Urinary bladder (tissue), 4 donors: ENCODE results near the gene ZFHX3. TPM values are rescaled to one million over a fixed set of nuclear protein-coding genes. Genes with fewer than 3 reads are reported as not detected.
A peak's percentile ranks its signal among the peaks of the same experiment; 100 is the strongest.

Experiments
- DNase-seq: peaks from one replicate; pipeline ENCODE4 v3.0.0-alpha.2; 2015; ENCODE audit errors: extremely low spot score
- H3K27ac ChIP-seq: one replicate; pipeline ENCODE4 v1.5.1; 2013; ENCODE audit warnings: low read depth, mild to moderate bottlenecking, moderate library complexity
- H3K36me3 ChIP-seq: one replicate; pipeline ENCODE4 v1.6.1; 2013; ENCODE audit warnings: mild to moderate bottlenecking, moderate library complexity; ENCODE audit not compliant: insufficient read depth
- H3K4me1 ChIP-seq: one replicate; pipeline ENCODE4 v1.6.1; 2013; ENCODE audit warnings: mild to moderate bottlenecking, moderate library complexity; ENCODE audit not compliant: insufficient read depth
- H3K4me3 ChIP-seq: one replicate; pipeline ENCODE4 v1.5.1; 2013; ENCODE audit warnings: low read depth, low read length
- WGBS: extraction: QIAGEN DNeasy Blood & Tissue Kit; methylation state at CpG from one replicate; pipeline ENCODE4 v1.1.7; 2013; 5-methylcytosine and 5-hydroxymethylcytosine counted together
- polyA plus RNA-seq: library from polyadenylated mRNA; stranded (reverse); fragments of 200-250 nt; gene quantifications from one replicate; pipeline ENCODE4 v1.2.3, GENCODE V29; 2013
- total RNA-seq: library from RNA; depleted of rRNA; stranded (reverse); fragments of >200 nt; gene quantifications from one replicate; pipeline ENCODE4 v1.2.3, GENCODE V29; 2014
- donor health status: healthy with polysubstance abuse.
- donor health status: healthy.

ZFHX3 gene
- total and polyA plus RNA-seq, 2 donors, result 11.8 to 19.4 TPM

DNA sequence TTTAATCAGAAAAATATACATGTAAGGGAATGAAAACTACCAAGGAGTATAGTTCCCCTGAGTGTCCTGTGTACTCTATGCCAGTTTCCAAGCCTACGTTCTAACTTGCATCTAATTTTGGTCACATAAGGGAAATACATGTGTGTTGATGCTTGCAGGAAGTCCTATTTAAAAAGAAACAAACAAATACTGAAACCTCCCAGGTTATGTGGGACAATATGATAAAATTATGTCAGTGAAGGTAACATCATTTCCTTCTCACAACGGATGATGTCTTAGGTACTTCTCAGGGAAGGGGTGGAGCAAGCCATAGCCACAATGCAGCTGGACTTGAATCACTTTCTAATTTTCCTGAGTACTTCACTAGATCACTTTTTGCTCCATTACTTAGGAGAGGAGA lies 115.9 kb downstream of the ZFHX3 start:
- H3K36me3 ChIP-seq, result no peaks in the 10 kb centered on the region
- H3K27ac ChIP-seq, result peak overlapping the region; percentile 39
- no peak for DNase-seq
- WGBS, result 18% methylated on average over 2 of the region's 2 CpGs
- H3K4me3 ChIP-seq, result no peak overlapping the region
- no peaks in the 10 kb centered on the region for H3K4me1 ChIP-seq

DNA sequence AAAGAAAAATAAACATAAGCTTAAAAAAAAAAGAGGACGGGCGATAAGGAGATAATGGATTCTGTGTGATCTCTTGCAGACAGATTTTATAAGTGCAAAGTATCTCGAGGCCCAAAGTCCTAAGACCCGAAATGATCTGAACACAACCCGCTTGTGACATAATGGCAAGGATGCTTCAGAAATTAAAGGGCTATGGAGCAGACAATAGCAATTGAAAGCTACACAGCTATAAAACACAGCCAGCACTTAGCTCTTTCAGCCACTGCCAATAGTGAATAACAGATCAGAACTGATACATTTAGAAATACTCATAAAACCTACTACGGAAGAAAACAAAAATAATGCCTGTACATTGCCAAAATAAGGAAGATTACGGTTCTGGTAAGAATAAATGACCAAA lies 117.5 kb downstream of the ZFHX3 start:
- Histone ChIP-seq H3K36me3 (no peaks in the 10 kb centered on the region), H3K27ac (no peak overlapping the region), H3K4me3 (no peak overlapping the region), H3K4me1 (no peaks in the 10 kb centered on the region)
- no peak for DNase-seq
- 62% methylated on average over 7 of the region's 7 CpGs for WGBS

DNA sequence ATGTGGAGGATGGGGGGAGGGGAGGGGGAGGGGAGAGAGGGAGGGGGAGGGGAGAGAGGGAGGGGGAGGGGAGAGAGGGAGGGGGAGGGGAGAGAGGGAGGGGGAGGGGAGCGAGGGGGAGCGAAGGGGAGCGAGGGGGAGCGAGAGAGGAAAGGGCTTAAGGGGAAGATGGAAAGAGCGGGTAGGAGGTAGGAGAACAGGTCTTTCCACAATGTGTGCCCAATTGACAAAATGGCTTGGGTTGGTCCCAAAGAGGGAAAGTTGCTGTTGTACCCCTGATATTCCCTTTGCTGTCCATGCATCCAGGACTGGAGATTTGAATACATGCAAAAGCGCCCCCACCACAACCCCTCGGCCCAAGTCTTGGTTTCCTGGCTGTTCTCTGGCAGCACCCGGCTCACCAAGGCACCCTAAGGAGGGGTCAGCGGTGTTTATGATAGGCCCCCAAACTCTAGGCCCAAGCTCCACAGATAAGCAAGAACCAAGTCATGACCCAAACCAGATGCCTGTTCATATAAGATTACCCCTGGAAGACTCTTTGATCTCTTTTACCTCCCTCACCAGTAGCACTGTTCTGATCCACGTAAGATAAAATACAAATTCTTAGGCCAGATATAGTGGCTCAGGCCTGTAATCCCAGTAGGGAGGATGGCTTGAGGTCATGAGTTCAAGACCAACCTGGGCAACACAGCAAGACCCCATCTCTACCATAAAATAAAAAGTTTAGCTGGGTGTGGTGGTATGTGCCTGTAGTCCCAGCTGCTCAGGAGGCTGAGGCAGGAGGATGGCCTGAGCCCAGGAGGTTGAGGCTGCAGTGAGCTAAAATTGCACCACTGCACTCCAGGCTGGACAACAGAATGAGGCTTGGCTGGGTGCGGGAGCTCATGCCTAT lies 119.6 kb downstream of the ZFHX3 start:
- H3K4me1 ChIP-seq, result no peaks in the 10 kb centered on the region
- WGBS, result 73% methylated on average over 11 of the region's 11 CpGs
- no peak for DNase-seq

DNA sequence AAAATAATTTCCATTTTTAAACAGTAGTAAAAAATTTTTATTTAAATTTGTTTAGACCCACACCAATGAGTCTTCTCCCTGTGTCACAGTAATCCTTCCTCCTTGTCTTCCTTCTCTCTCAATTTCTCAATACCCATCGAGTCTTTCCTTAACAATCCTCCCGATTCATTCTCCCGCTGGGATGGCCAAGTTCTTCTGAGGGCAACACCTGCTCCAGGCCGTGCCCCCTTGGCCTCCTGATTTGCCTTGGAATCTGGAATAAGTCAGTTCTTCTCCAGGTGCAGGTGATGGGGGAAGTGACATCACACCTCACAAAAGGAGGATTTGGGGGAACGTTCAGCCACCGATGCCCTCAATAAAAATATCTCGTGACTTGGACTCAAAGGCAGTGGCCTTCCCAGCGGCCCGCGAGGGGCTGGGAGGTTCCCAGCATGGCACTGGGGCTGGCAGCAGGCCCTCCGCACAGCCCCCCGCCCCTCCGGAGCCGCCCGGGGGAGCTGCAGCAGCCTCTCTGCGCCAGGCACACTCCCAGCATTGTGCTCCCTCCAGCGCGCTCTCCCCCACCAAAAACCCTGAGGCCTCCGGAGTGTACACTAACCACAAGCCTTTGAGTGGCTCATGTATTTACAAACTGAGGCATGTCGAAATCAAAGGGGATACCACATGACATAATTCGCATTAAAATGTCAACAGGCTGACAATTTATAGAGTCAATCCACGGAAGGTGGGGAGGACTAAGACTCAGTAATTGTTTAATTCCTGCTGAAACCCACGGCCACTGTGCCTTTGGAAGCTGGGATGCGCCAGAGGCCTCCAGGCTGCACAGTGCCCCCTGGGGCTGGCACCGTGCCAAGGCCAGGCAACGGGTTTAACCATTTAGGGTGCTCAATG lies 120.5 kb downstream of the ZFHX3 start:
- 56% methylated on average over 26 of the region's 26 CpGs for WGBS
- no peaks in the 10 kb centered on the region for H3K4me1 ChIP-seq
- peak; percentile 78 for DNase-seq
- no peaks in the 10 kb centered on the region for H3K36me3 ChIP-seq
- H3K4me3 ChIP-seq, result no peak overlapping the region
- H3K27ac ChIP-seq, result no peak overlapping the region

More for the DNA sequence above, 119.6 kb downstream of the ZFHX3 start:
- Histone ChIP-seq H3K27ac (peak overlapping the region; percentile 34), H3K4me3 (no peak overlapping the region), H3K36me3 (no peaks in the 10 kb centered on the region)

DNA sequence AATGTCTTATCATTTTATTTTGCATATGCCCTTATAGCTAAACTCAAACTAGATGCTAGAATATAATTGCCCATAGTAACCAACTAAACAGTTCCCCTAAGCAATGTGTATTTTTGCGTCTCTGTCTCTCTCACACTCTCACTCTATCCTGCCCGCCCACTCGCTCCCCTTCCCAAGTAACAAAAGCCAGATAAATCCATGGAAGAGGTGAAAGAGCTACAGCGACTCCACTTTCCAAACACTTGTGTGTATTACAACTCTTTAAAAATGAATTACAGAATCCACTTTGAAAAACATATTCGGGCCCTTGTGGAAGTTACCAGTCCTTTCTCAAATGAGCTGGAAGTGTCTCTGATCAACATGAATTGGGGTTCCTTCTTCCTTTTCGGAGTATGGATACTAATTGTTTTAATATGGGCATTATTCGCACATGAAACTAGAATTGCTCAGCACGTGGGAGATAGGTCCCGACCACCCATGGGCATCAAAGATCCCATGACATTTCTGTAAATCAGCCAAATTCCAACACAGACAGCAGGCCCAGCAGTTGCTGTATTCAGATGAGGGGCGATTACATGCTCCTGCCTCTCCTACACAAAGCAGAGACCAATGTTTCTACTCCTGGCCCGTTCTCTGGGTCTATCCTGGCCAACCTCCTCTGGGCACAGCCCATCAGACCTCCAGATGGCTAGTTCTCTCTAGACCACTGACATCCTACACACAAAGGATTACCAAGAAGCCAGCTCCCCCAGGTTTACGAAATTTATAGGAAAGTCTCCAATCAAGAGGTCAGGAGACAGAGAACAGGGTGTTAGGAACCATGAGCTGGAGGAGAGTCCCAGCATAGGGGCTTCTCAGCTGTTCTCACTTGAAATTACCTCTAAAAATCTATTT lies 121.5 kb downstream of the ZFHX3 start:
- Histone ChIP-seq H3K36me3 (no peaks in the 10 kb centered on the region), H3K27ac (no peak overlapping the region), H3K4me1 (no peaks in the 10 kb centered on the region), H3K4me3 (no peak overlapping the region)
- WGBS, result 80% methylated on average over 12 of the region's 12 CpGs
- no peak for DNase-seq

DNA sequence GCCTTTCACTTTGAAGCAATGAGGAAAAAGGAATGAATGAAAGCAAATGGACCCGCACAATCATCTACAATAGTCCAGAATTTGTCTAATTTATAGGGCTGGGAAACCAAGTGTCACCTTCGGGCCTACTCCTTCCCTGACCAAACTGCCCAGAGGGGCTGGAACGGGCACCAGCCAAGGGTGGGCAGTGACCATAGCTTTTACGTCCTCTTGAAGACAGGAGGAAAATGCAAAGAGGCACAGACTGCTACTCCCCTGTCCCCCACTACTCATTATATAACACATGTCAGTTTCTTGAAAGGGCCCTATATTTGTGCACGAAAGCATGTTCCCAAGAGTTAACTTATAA lies 122.3 kb downstream of the ZFHX3 start:
- no peak overlapping the region for H3K27ac ChIP-seq
- no peak overlapping the region for H3K4me3 ChIP-seq
- H3K4me1 ChIP-seq, result no peaks in the 10 kb centered on the region
- DNase-seq, result no peak
- no peaks in the 10 kb centered on the region for H3K36me3 ChIP-seq
- WGBS, result 97% methylated on average over 5 of the region's 5 CpGs

DNA sequence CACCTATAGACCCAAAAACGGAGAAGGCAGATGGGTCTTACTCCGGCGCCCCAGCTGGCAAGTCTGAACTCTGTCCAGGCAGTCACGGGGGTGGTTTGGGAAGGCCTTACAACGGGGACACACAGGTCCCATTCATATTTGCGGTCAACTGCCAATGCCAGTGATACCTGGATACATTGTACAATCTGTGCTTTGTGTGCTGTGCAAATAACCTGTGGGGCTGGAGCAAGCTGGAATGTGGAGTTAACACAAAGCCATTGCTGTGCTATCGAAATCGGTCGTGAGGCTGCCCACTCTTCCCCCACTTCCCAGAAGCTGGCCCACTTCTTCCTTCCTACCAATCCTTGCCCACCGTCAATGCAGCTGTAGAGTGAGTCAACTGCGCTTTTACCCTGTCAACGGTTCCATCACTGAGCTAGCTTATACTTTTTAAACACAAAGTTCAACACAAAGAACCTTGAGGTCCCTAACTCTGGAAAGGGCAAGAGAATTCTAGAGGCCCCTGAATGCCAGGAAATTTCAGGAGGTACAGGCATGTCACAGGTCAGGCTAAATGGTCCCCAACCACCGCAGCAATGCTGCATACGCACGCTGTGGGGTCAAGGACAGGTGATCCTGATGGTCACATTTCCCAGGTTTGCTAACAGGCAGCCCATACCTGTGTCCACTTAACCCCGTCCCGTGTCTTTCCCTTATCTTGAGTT lies 122.8 kb downstream of the ZFHX3 start:
- no peak overlapping the region for H3K4me3 ChIP-seq
- H3K27ac ChIP-seq, result no peak overlapping the region
- no peaks in the 10 kb centered on the region for H3K36me3 ChIP-seq
- no peaks in the 10 kb centered on the region for H3K4me1 ChIP-seq
- 90% methylated on average over 17 of the region's 17 CpGs for WGBS
- DNase-seq, result no peak

DNA sequence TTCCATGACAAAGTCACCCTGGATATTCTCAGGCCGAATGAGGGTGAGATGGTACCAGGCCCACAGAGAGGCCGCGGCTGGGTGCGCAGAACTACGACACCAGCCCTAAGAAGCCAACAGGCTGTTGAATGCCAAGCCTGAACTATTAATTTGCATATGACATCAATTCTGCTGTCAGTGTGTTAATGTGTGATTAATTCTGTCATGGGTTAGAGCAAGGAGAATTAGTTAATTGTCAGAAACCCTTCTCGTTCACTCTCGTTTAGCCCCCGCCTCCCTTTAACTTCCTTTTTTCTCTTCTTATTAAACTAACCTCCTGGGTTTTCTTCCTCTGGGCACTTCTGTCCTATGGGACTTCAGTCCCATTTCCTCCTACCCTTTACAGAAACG lies 123.4 kb downstream of the ZFHX3 start:
- H3K27ac ChIP-seq, result no peak overlapping the region
- no peak overlapping the region for H3K4me3 ChIP-seq
- DNase-seq, result no peak
- no peaks in the 10 kb centered on the region for H3K36me3 ChIP-seq
- WGBS, result 96% methylated on average over 9 of the region's 9 CpGs
- no peaks in the 10 kb centered on the region for H3K4me1 ChIP-seq

DNA sequence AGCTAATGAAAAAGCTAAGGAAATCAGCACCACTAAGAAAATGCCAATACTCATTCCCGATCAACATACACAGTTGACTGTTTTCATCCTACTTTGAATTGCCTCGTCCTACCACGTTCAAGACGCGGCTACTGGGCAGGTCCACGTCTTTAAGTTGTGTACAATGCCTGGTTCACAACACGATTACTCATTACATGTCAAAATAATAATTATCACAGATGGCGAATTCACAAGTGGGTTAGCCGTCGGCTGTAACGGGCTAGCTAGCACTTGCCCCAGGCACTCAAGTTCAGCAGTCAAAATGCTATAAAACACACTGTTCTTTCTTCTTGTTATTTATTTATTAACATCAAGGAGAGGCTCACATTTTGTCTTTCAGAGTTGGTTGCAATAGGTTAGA lies 124.2 kb downstream of the ZFHX3 start:
- H3K4me1 ChIP-seq, result no peaks in the 10 kb centered on the region
- no peaks in the 10 kb centered on the region for H3K36me3 ChIP-seq
- DNase-seq, result no peak
- 90% methylated on average over 11 of the region's 11 CpGs for WGBS
- no peak overlapping the region for H3K4me3 ChIP-seq
- no peak overlapping the region for H3K27ac ChIP-seq

DNA sequence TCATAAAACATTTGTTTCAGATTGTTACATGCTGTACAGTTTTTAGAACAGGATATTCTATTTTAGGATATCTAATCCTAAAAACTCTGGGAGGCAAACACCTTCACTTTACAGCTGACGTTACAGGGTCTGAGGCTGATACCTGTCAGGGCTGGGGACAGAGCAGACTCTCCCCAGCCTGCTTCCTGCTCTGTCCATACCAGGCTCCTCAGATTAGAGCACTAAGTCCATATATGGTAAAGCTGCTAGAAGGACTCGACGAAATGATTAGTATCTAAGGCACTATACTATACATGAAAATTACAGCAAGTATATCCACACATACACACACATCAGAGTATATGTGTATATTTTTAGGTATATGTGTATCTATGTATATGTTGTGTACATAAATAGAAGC lies 125.2 kb downstream of the ZFHX3 start:
- no peak overlapping the region for H3K27ac ChIP-seq
- no peak for DNase-seq
- WGBS, result 41% methylated on average over 3 of the region's 3 CpGs

DNA sequence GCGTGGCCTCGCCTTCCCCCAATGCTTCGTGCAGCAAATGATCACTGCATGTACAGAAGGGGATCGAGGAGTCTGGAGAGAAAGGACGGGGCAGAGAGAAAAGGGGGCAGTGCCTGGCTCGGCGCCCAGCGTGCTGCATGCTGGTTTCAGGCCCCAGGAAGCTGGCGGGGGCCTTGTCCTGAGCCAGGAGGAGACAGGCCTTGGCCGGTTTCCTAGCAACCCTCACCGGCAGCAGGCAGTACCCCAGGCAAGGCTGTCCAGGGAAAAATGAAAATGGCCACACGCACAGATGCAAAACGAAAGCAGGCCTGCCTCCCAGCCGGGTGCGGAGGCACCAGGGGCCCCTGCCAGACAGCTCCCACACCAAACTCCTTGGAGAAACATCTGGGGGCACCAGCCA lies 126.3 kb downstream of the ZFHX3 start:
- H3K36me3 ChIP-seq, result no peaks in the 10 kb centered on the region
- H3K4me3 ChIP-seq, result no peak overlapping the region
- 34% methylated on average over 15 of the region's 15 CpGs for WGBS
- no peak for DNase-seq
- H3K4me1 ChIP-seq, result no peaks in the 10 kb centered on the region
- H3K27ac ChIP-seq, result no peak overlapping the region

More for the DNA sequence above, 125.2 kb downstream of the ZFHX3 start:
- Histone ChIP-seq H3K4me1 (no peaks in the 10 kb centered on the region), H3K4me3 (no peak overlapping the region), H3K36me3 (no peaks in the 10 kb centered on the region)

DNA sequence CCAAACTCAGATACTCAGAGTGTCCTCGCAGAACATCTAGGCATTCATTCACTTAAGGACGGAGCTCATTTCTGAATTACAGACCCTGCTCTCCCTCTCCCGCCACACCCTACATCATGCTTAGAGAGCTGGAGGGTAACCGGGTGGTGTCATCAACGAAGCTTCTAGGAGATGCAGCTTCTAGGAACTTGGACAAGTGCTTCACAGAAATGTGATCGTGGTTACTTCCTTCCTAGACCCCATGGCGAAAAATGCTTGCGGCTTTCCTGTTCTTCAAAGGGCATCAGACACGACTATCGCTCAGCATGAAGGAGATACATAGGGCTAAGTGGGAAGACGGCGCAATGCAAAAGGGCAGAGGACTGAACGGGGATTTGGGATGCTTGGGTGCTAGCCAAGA lies 126.8 kb downstream of the ZFHX3 start:
- no peak for DNase-seq
- 84% methylated on average over 13 of the region's 13 CpGs for WGBS
- Histone ChIP-seq H3K4me3 (no peak overlapping the region), H3K27ac (no peak overlapping the region), H3K36me3 (no peaks in the 10 kb centered on the region), H3K4me1 (no peaks in the 10 kb centered on the region)

DNA sequence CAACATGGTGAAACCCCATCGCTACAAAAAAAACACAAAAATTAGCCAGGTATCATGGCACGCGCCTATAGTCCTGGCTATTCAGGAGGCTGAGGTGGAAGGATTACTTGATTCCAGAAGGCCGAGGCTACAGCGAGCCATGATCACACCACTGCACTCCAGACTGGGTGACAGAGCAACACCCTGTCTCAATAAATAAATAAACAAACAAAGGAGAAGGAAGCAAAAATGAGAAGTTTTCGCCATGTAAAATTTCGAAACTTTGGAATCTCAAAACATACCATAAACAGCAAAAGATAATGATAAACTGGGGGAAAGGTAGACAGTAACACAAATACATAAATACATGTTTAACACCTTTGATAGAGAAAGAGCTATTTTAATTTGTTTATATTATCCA lies 130.9 kb downstream of the ZFHX3 start:
- Histone ChIP-seq H3K4me1 (no peaks in the 10 kb centered on the region), H3K4me3 (no peak overlapping the region), H3K36me3 (no peaks in the 10 kb centered on the region), H3K27ac (no peak overlapping the region)
- no peak for DNase-seq
- WGBS, result 97% methylated on average over 7 of the region's 7 CpGs
